Measurements from ENCODE around the gene SPAG17. TPM values are rescaled to one million over a fixed set of nuclear protein-coding genes. Genes with fewer than 3 reads are reported as not detected.

The SPAG17 gene
- total and polyA plus RNA-seq, 2 of the 13 experiments (the other 11 are each of a cell fraction or from before 2014, with no cell fraction given), result not detected

DNA sequence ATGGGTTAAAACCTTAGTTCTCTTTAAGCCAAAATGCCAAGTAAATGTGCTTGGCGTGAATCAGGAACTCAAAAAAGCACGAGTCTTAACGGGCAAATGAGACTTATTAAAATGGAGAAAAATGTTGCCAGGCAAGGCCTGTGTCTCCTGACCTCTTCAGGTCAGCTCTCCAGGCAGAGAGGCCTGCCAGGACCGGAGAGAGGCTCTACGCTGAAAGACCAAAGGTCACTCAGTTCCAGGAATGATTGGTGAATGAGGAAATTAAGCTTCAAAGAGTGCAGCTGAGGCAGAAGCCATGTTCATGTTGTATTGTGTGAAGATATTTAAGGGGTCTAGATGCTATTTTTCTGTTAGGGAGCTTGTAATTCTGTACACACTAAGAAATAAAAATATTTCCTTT, 66.6 kb downstream of the SPAG17 start (continued):
- TF ChIP-seq, protein P1, sequence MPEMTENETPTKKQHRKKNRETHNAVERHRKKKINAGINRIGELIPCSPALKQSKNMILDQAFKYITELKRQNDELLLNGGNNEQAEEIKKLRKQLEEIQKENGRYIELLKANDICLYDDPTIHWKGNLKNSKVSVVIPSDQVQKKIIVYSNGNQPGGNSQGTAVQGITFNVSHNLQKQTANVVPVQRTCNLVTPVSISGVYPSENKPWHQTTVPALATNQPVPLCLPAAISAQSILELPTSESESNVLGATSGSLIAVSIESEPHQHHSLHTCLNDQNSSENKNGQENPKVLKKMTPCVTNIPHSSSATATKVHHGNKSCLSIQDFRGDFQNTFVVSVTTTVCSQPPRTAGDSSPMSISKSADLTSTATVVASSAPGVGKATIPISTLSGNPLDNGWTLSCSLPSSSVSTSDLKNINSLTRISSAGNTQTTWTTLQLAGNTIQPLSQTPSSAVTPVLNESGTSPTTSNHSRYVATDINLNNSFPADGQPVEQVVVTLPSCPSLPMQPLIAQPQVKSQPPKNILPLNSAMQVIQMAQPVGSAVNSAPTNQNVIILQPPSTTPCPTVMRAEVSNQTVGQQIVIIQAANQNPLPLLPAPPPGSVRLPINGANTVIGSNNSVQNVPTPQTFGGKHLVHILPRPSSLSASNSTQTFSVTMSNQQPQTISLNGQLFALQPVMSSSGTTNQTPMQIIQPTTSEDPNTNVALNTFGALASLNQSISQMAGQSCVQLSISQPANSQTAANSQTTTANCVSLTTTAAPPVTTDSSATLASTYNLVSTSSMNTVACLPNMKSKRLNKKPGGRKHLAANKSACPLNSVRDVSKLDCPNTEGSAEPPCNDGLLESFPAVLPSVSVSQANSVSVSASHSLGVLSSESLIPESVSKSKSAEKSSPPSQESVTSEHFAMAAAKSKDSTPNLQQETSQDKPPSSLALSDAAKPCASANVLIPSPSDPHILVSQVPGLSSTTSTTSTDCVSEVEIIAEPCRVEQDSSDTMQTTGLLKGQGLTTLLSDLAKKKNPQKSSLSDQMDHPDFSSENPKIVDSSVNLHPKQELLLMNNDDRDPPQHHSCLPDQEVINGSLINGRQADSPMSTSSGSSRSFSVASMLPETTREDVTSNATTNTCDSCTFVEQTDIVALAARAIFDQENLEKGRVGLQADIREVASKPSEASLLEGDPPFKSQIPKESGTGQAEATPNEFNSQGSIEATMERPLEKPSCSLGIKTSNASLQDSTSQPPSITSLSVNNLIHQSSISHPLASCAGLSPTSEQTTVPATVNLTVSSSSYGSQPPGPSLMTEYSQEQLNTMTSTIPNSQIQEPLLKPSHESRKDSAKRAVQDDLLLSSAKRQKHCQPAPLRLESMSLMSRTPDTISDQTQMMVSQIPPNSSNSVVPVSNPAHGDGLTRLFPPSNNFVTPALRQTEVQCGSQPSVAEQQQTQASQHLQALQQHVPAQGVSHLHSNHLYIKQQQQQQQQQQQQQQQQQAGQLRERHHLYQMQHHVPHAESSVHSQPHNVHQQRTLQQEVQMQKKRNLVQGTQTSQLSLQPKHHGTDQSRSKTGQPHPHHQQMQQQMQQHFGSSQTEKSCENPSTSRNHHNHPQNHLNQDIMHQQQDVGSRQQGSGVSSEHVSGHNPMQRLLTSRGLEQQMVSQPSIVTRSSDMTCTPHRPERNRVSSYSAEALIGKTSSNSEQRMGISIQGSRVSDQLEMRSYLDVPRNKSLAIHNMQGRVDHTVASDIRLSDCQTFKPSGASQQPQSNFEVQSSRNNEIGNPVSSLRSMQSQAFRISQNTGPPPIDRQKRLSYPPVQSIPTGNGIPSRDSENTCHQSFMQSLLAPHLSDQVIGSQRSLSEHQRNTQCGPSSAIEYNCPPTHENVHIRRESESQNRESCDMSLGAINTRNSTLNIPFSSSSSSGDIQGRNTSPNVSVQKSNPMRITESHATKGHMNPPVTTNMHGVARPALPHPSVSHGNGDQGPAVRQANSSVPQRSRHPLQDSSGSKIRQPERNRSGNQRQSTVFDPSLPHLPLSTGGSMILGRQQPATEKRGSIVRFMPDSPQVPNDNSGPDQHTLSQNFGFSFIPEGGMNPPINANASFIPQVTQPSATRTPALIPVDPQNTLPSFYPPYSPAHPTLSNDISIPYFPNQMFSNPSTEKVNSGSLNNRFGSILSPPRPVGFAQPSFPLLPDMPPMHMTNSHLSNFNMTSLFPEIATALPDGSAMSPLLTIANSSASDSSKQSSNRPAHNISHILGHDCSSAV (CRISPR knock-in tag; IDR thresholded peaks at IDR 0.05; ENCODE audit: borderline replicate concordance), result no peak
- TF ChIP-seq MAFK (conservative IDR thresholded peaks at IDR 0.05 in 1 of 2, IDR thresholded peaks at IDR 0.05 in 1 of 2; ENCODE audit: low read length in 2 of 2) (no peak), CHD2 (IDR thresholded peaks at IDR 0.05; ENCODE audit: low read depth, low read length) (no peak), ZBTB37 (CRISPR knock-in tag; IDR thresholded peaks at IDR 0.05) (no peak), ZNF256 (CRISPR knock-in tag; conservative IDR thresholded peaks at IDR 0.05) (no peak)
- TF ChIP-seq, protein P2, sequence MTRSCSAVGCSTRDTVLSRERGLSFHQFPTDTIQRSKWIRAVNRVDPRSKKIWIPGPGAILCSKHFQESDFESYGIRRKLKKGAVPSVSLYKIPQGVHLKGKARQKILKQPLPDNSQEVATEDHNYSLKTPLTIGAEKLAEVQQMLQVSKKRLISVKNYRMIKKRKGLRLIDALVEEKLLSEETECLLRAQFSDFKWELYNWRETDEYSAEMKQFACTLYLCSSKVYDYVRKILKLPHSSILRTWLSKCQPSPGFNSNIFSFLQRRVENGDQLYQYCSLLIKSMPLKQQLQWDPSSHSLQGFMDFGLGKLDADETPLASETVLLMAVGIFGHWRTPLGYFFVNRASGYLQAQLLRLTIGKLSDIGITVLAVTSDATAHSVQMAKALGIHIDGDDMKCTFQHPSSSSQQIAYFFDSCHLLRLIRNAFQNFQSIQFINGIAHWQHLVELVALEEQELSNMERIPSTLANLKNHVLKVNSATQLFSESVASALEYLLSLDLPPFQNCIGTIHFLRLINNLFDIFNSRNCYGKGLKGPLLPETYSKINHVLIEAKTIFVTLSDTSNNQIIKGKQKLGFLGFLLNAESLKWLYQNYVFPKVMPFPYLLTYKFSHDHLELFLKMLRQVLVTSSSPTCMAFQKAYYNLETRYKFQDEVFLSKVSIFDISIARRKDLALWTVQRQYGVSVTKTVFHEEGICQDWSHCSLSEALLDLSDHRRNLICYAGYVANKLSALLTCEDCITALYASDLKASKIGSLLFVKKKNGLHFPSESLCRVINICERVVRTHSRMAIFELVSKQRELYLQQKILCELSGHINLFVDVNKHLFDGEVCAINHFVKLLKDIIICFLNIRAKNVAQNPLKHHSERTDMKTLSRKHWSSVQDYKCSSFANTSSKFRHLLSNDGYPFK (CRISPR knock-in tag; IDR thresholded peaks at IDR 0.05; ENCODE audit: borderline replicate concordance), result no peak
